H1 (cell line): ENCODE results near the gene ESYT1. TPM values are rescaled to one million over a fixed set of nuclear protein-coding genes. Genes with fewer than 3 reads are reported as not detected.

Experiments used
- CTCF ChIA-PET: fragments of 300-600 bp; sonication (Branson Sonifier 250); formaldehyde crosslinking; loops from one replicate; lab custom pipeline; 2021; ENCODE audit not compliant: partially characterized antibody; lab: Charles Lee
- POLR2A ChIA-PET: fragments of 300-600 bp; sonication (Branson Sonifier 250); formaldehyde crosslinking; loops from one replicate; lab custom pipeline; 2021; ENCODE audit warnings: inconsistent platforms; ENCODE audit not compliant: partially characterized antibody; lab: Charles Lee
- DNase-seq, 2 experiments: peaks; one replicate each; pipeline versions ENCODE4 v3.0.0 to v3.0.0-alpha.2; 2010 to 2022; ENCODE audit warnings: low spot score in 2 of 2, low read depth in 1 of 2, mixed read lengths in 1 of 2
- FAIRE-seq: peaks from 2 replicates; lab custom pipeline; 2011; peaks lifted over from hg19 to GRCh38; lab: Jason Lieb, UNC
- H2AFZ ChIP-seq: 2 replicates; pipeline ENCODE4 v1.8.1; 2012; ENCODE audit warnings: low read length, inconsistent platforms
- H2AK5ac ChIP-seq: 2 replicates; pipeline ENCODE4 v1.6.1; 2013; ENCODE audit warnings: low read depth, low read length
- H2BK120ac ChIP-seq: replicated peaks from 2 replicates; pipeline ENCODE3; 2013; ENCODE audit warnings: low read depth, low read length, inconsistent platforms
- H2BK12ac ChIP-seq: 2 replicates; pipeline ENCODE4 v1.6.1; 2013; ENCODE audit warnings: low read depth, low read length
- H2BK15ac ChIP-seq: 2 replicates; pipeline ENCODE4 v1.6.1; 2013; ENCODE audit warnings: low read length
- H2BK20ac ChIP-seq: 2 replicates; pipeline ENCODE4 v1.6.1; 2013; ENCODE audit warnings: low read length
- H2BK5ac ChIP-seq: 2 replicates; pipeline ENCODE4 v1.6.1; 2013; ENCODE audit warnings: low read depth, low read length
- H3K14ac ChIP-seq: 2 replicates; pipeline ENCODE4 v1.6.1; 2013; ENCODE audit warnings: inconsistent platforms; ENCODE audit not compliant: insufficient read length
- H3K18ac ChIP-seq: 2 replicates; pipeline ENCODE4 v1.6.1; 2013; ENCODE audit warnings: low read length; ENCODE audit errors: extremely low read depth
- H3K23ac ChIP-seq: 2 replicates; pipeline ENCODE4 v1.6.1; 2013; ENCODE audit warnings: inconsistent platforms; ENCODE audit not compliant: insufficient read length
- H3K23me2 ChIP-seq: 2 replicates; pipeline ENCODE4 v1.6.1; 2013; ENCODE audit warnings: low read depth, low read length
- H3K27ac ChIP-seq: 2 replicates; pipeline ENCODE4 v1.6.1; 2011; ENCODE audit warnings: low read depth, low read length, inconsistent platforms
- H3K27me3 ChIP-seq, 4 experiments: replicated peaks in 1 of 4; 1 replicate in 1 of 4; 2 replicates in 3 of 4; pipeline versions ENCODE4 v1.6.1 to v1.8.1; 2011 to 2013; ENCODE audit warnings: low read length in 3 of 4, mild to moderate bottlenecking in 3 of 4, inconsistent platforms in 2 of 4, mixed read lengths in 2 of 4, moderate library complexity in 1 of 4; ENCODE audit not compliant: control insufficient read depth in 3 of 4, insufficient read depth in 3 of 4; ENCODE audit errors: extremely low read depth in 1 of 4
- H3K36me3 ChIP-seq, 4 experiments: 2 replicates each; pipeline versions ENCODE4 v1.6.1 to v1.8.1; 2011 to 2013; ENCODE audit warnings: mild to moderate bottlenecking in 4 of 4, low read length in 3 of 4, moderate library complexity in 2 of 4, control low read depth in 1 of 4, inconsistent platforms in 1 of 4; ENCODE audit not compliant: insufficient read depth in 4 of 4, control insufficient read depth in 2 of 4
- H3K4ac ChIP-seq: replicated peaks from 2 replicates; pipeline ENCODE3; 2013; ENCODE audit warnings: low read length, low read depth, mixed read lengths, inconsistent platforms; ENCODE audit not compliant: insufficient read length
- H3K4me1 ChIP-seq, 4 experiments: replicated peaks in 1 of 4; 1 replicate in 1 of 4; 2 replicates in 3 of 4; pipeline versions ENCODE4 v1.6.1 to v1.8.1; 2011 to 2013; ENCODE audit warnings: low read length in 3 of 4, inconsistent platforms in 2 of 4, mixed read lengths in 1 of 4; ENCODE audit not compliant: insufficient read depth in 4 of 4, control insufficient read depth in 3 of 4
- H3K4me2 ChIP-seq, 2 experiments: 2 replicates each; pipeline versions ENCODE4 v1.6.1 to v1.8.1; 2011 to 2013; ENCODE audit warnings: low read depth in 2 of 2, low read length in 2 of 2, control low read depth in 1 of 2, inconsistent platforms in 1 of 2, mild to moderate bottlenecking in 1 of 2; ENCODE audit not compliant: insufficient read depth in 1 of 2
- H3K4me3 ChIP-seq, 4 experiments: fragments of 200-600, 300-600 bp in 1 of 4; sonication (generic), shearing (Covaris generic), sonication (Bioruptor Twin) in 1 of 4; 2 replicates each; pipeline versions ENCODE4 v1.5.1 to v1.8.1; 2011 to 2016; ENCODE audit warnings: low read length in 4 of 4, low read depth in 3 of 4, control low read depth in 2 of 4, inconsistent platforms in 2 of 4, mild to moderate bottlenecking in 2 of 4, mixed read lengths in 1 of 4, moderate library complexity in 1 of 4; ENCODE audit not compliant: insufficient read depth in 2 of 4; ENCODE audit errors: extremely low read depth in 1 of 4
- H3K56ac ChIP-seq: replicated peaks from 2 replicates; pipeline ENCODE3; 2013; ENCODE audit warnings: low read depth, mild to moderate bottlenecking, mixed read lengths, low read length, inconsistent platforms; ENCODE audit not compliant: insufficient read length
- H3K79me1 ChIP-seq: 2 replicates; pipeline ENCODE4 v1.6.1; 2013; ENCODE audit warnings: low read depth, low read length, control low read depth
- H3K79me2 ChIP-seq, 2 experiments: 2 replicates each; pipeline versions ENCODE4 v1.6.1 to v1.8.1; 2012 to 2013; ENCODE audit warnings: low read length in 2 of 2, mild to moderate bottlenecking in 2 of 2, inconsistent platforms in 1 of 2; ENCODE audit not compliant: insufficient read depth in 2 of 2, control insufficient read depth in 1 of 2
- H3K9ac ChIP-seq, 4 experiments: replicated peaks in 1 of 4; 1 replicate in 1 of 4; 2 replicates in 3 of 4; pipeline versions ENCODE4 v1.6.1 to v1.8.1; 2011 to 2013; ENCODE audit warnings: low read depth in 3 of 4, low read length in 3 of 4, control low read depth in 2 of 4, mild to moderate bottlenecking in 2 of 4, moderate library complexity in 2 of 4, inconsistent platforms in 1 of 4; ENCODE audit errors: extremely low read depth in 1 of 4
- H3K9me3 ChIP-seq, 2 experiments: 2 replicates each; pipeline versions ENCODE4 v1.6.1 to v1.8.1; 2012 to 2013; ENCODE audit warnings: mild to moderate bottlenecking in 2 of 2, moderate library complexity in 2 of 2, control low read depth in 1 of 2, inconsistent platforms in 1 of 2, low read depth in 1 of 2, low read length in 1 of 2, mixed read lengths in 1 of 2; ENCODE audit not compliant: insufficient read depth in 2 of 2
- H4K20me1 ChIP-seq, 2 experiments: replicated peaks in 1 of 2; 2 replicates each; pipeline versions ENCODE3 to v1.8.1; 2011 to 2013; ENCODE audit warnings: inconsistent platforms in 2 of 2, low read length in 2 of 2, mild to moderate bottlenecking in 1 of 2; ENCODE audit not compliant: insufficient read depth in 2 of 2, control insufficient read depth in 1 of 2
- H4K5ac ChIP-seq: 2 replicates; pipeline ENCODE4 v1.6.1; 2013; ENCODE audit warnings: low read length, low read depth, mixed read lengths, inconsistent platforms; ENCODE audit not compliant: insufficient read length
- H4K8ac ChIP-seq: 2 replicates; pipeline ENCODE4 v1.8.0; 2013; ENCODE audit warnings: mild to moderate bottlenecking, moderate library complexity, low read length, inconsistent platforms; ENCODE audit not compliant: insufficient read depth; ENCODE audit errors: extremely low read depth
- H4K91ac ChIP-seq: replicated peaks from 2 replicates; pipeline ENCODE3; 2013; ENCODE audit warnings: low read length, mixed read lengths, inconsistent platforms; ENCODE audit not compliant: insufficient read length
- ASH2L ChIP-seq: fragments of 200-600, 300-600 bp; sonication (generic); IDR thresholded peaks from one replicate; pipeline ENCODE4 v1.7.1; 2017; ENCODE audit warnings: low read length
- CBX8 ChIP-seq: fragments of 300-800, 300-1000 bp; sonication (generic); IDR thresholded peaks from 2 replicates; pipeline ENCODE4 v1.7.1; 2016; ENCODE audit warnings: low read depth, low read length, borderline replicate concordance
- CTCF ChIP-seq, 3 experiments: IDR thresholded peaks; 1 replicate in 2 of 3; 2 replicates in 1 of 3; pipeline versions ENCODE4 v1.5.1 to v1.6.1; 2011; ENCODE audit warnings: low read length in 3 of 3, mild to moderate bottlenecking in 3 of 3, inconsistent platforms in 2 of 3, low read depth in 1 of 3, moderate library complexity in 1 of 3; ENCODE audit not compliant: insufficient read depth in 1 of 3; ENCODE audit errors: control extremely low read depth in 1 of 3
- EZH2 ChIP-seq: fragments of 200-600 bp; sonication (generic); IDR thresholded peaks from 2 replicates; pipeline ENCODE4 v1.7.1; 2012; ENCODE audit warnings: low read depth, mild to moderate bottlenecking, moderate library complexity, low read length, inconsistent platforms; ENCODE audit not compliant: severe bottlenecking
- GABPA ChIP-seq: IDR thresholded peaks from 2 replicates; pipeline ENCODE4 v1.6.1; 2011; ENCODE audit warnings: mild to moderate bottlenecking, low read length, moderate library complexity, borderline replicate concordance; ENCODE audit not compliant: insufficient read depth
- RNF2 ChIP-seq: fragments of 200-900, 300-1000 bp; sonication (generic); IDR thresholded peaks from 2 replicates; pipeline ENCODE4 v1.7.1; 2016; ENCODE audit warnings: borderline replicate concordance, low read depth, mild to moderate bottlenecking, antibody characterized with exemption, low read length; ENCODE audit not compliant: poor library complexity, severe bottlenecking; ENCODE audit errors: missing control alignments
- SIRT6 ChIP-seq: IDR thresholded peaks from one replicate; pipeline ENCODE4 v1.7.1; 2012; ENCODE audit warnings: low read length, inconsistent platforms
- SIX5 ChIP-seq: IDR thresholded peaks from 2 replicates; pipeline ENCODE4 v1.6.1; 2011; ENCODE audit warnings: mild to moderate bottlenecking, low read depth, low read length
- SRF ChIP-seq: IDR thresholded peaks from 2 replicates; pipeline ENCODE4 v1.6.1; 2011; ENCODE audit warnings: mild to moderate bottlenecking, low read depth, low read length, moderate library complexity
- TAF7 ChIP-seq: optimal IDR thresholded peaks from 2 replicates; pipeline ENCODE3; 2011; ENCODE audit warnings: low read depth, mild to moderate bottlenecking, inconsistent platforms, low read length, moderate library complexity, borderline replicate concordance
- TCF12 ChIP-seq: IDR thresholded peaks from 2 replicates; pipeline ENCODE4 v1.6.1; 2011; ENCODE audit warnings: low read depth, mild to moderate bottlenecking, low read length
- WGBS, 2 experiments: shearing (Covaris generic) in 1 of 2; methylation state at CpG; one replicate each; pipeline versions ENCODE4 v1.1.6 to v1.1.7; 2013 to 2015; ENCODE audit warnings: low lambda C conversion rate in 2 of 2, mixed read lengths in 2 of 2, inconsistent platforms in 1 of 2, low coverage in 1 of 2, missing lambda C conversion rate in 1 of 2; ENCODE audit not compliant: insufficient replicate concordance in 2 of 2, insufficient coverage in 1 of 2, insufficient read length in 1 of 2; ENCODE audit errors: extremely low coverage in 1 of 2, missing lambda C conversion rate in 1 of 2; 5-methylcytosine and 5-hydroxymethylcytosine counted together
- polyA plus RNA-seq, 7 experiments: library from polyadenylated mRNA; depleted of rRNA in 3 of 7; stranded (reverse) in 5 of 7; unstranded in 2 of 7; fragments of >200 nt in 5 of 7; fragments of 200-250 nt in 2 of 7; gene quantifications; 1 replicate in 5 of 7; 2 replicates in 1 of 7; 4 replicates in 1 of 7; pipeline versions ENCODE4 v1.2.1 to v1.2.3, GENCODE V29; 2011 to 2013; ENCODE audit warnings: missing spikeins in 2 of 7, mixed read lengths in 2 of 7
- total RNA-seq: library from RNA; stranded (reverse); fragmentation: NEBNext Ultra II Directional; extraction: Animal tissue kit (Norgen Biotek cat#: 25700); gene quantifications from 2 replicates; pipeline ENCODE4 v1.2.1, GENCODE V29; 2021

ESYT1 gene
- total and polyA plus RNA-seq, 2 of the 8 experiments (the other 6 are each of a cell fraction or from before 2014, with no cell fraction given), result 86.9 to 165 TPM

DNA sequence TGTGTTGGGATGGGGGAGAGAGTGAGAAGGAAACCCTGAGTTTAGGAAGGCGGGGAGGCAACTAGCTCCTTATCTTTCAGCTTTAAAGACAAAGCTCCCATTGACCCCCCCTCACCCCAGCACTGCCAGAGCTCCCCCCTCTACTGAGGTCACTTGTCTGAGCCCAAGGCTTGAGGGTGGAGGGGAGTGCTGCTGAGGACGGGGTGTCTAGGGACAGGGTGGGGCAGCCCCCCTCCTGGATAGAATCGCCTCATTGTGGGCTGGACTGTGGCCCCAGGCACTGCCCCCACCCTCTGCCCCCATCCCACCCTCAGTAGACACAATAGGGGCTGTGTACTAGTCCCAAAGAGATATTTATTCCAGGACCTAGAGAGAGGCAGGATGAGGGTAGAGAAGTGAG lies 45.1 kb upstream of the ESYT1 start:
- Histone ChIP-seq H4K20me1 (peaks cover 2 to 10% of the 10 kb centered on the region in 2 experiments), H3K23me2 (peaks cover 7% of the 10 kb centered on the region; the same call in 1 of the 2 replicates), H4K8ac (no peak overlapping the region), H4K91ac (no peak overlapping the region), H3K79me1 (peaks cover 7% of the 10 kb centered on the region; the same call in 1 of the 2 replicates), H3K4me3 (no peak overlapping the region), H2BK20ac (no peak overlapping the region), H3K4me2 (no peak overlapping the region; a peak in 1 of 4 replicates), H3K23ac (no peak overlapping the region), H3K27ac (no peak overlapping the region), H3K9me3 (no peaks in the 10 kb centered on the region), H2BK15ac (no peak overlapping the region), H3K27me3 (no peaks in the 10 kb centered on the region), H2AK5ac (no peak overlapping the region), H2BK12ac (no peak overlapping the region), H2BK5ac (no peak overlapping the region), H2AFZ (no peak overlapping the region), H2BK120ac (no peak overlapping the region), H3K14ac (no peak overlapping the region), H3K36me3 (peaks cover 16 to 27% (median 22%) of the 10 kb centered on the region in 4 experiments), H4K5ac (no peak overlapping the region), H3K56ac (no peak overlapping the region), H3K18ac (no peak overlapping the region), H3K9ac (no peak overlapping the region), H3K79me2 (peaks cover 0 to 27% of the 10 kb centered on the region in 2 experiments; a peak in 2 of 4 replicates), H3K4me1 (peaks cover 3 to 17% (median 11%) of the 10 kb centered on the region in 4 experiments), H3K4ac (no peak overlapping the region)
- 84% methylated on average over 3 of the region's 3 CpGs; no CpG with 5 or more reads in 1 of the 2 experiments for WGBS, 2 experiments
- DNase-seq, result no peak
- ChIA-PET POLR2A (interaction anchor here (1.0 to 8.9 kb wide), 8 partner anchors 9 to 381 kb away, joined by 3 to 112 read pairs (median 4); partner anchors contain the start of gene PA2G4), CTCF (interaction anchor here (1.0 to 5.1 kb wide), 6 partner anchors 13 to 346 kb away, joined by 3 to 38 read pairs (median 6); partner anchors contain the start of gene PA2G4)
- no peak for FAIRE-seq
- TF ChIP-seq GABPA (no peak), RNF2 (no peak), TAF7 (no peak), TCF12 (no peak), EZH2 (no peak), ASH2L (no peak), CTCF (IDR thresholded peaks at IDR 0.05; ENCODE audit: control extremely low read depth in 1 of 3, insufficient read depth in 1 of 3, low read depth in 1 of 3, low read length in 3 of 3) (no peak), SIX5 (no peak), CBX8 (no peak), SRF (no peak), SIRT6 (no peak)
